Stomach smooth muscle (tissue), 2 donors: ENCODE data around the gene IFI27L2.

ENCODE experiments used
- H3K27ac ChIP-seq: one replicate; pipeline ENCODE4 v1.7.0; 2013; ENCODE audit warnings: mild to moderate bottlenecking, low read length, inconsistent platforms
- H3K27me3 ChIP-seq, 2 donors: one replicate each; pipeline ENCODE4 v1.7.0; 2013; ENCODE audit warnings: low read length in 2 of 2; ENCODE audit not compliant: insufficient read depth in 2 of 2, control insufficient read depth in 1 of 2
- H3K36me3 ChIP-seq, 2 donors: one replicate each; pipeline ENCODE4 v1.7.0; 2013; ENCODE audit warnings: low read length in 2 of 2; ENCODE audit not compliant: control insufficient read depth in 2 of 2, insufficient read depth in 2 of 2
- H3K4me1 ChIP-seq: one replicate; pipeline ENCODE4 v1.7.0; 2013; ENCODE audit warnings: low read length; ENCODE audit not compliant: control insufficient read depth, insufficient read depth
- H3K4me3 ChIP-seq, 2 donors: one replicate each; pipeline ENCODE4 v1.7.0; 2013; ENCODE audit warnings: low read length in 2 of 2
- H3K9ac ChIP-seq, 2 donors: one replicate each; pipeline ENCODE4 v1.7.0; 2013; ENCODE audit warnings: low read length in 2 of 2, mild to moderate bottlenecking in 1 of 2
- H3K9me3 ChIP-seq, 2 donors: one replicate each; pipeline ENCODE4 v1.7.0; 2013; ENCODE audit warnings: low read length in 2 of 2; ENCODE audit not compliant: control insufficient read depth in 2 of 2
- donor health status: healthy.
- donor health status: Pancreatic carcinoma.

IFI27L2 gene

GRCh38 chr14:94123296-94123695 is 6.1 kb downstream of the IFI27L2 start:
- peaks cover 0 to 4% of the 10 kb centered on the region in 2 donors for H3K36me3 ChIP-seq
- no peak overlapping the region for H3K9ac ChIP-seq
- no peaks in the 10 kb centered on the region for H3K27me3 ChIP-seq
- H3K4me1 ChIP-seq: no peaks in the 10 kb centered on the region
- H3K9me3 ChIP-seq: peaks cover 13 to 17% of the 10 kb centered on the region in 2 donors
- no peak overlapping the region for H3K27ac ChIP-seq
- H3K4me3 ChIP-seq: no peak overlapping the region

GRCh38 chr14:94122438-94122837 is 7.0 kb downstream of the IFI27L2 start:
- no peak overlapping the region for H3K4me3 ChIP-seq

GRCh38 chr14:94121485-94121884 is 7.9 kb downstream of the IFI27L2 start:
- Histone ChIP-seq H3K4me3 (no peak overlapping the region), H3K4me1 (no peaks in the 10 kb centered on the region), H3K27me3 (peaks cover 0 to 2% of the 10 kb centered on the region in 2 donors), H3K9ac (no peak overlapping the region), H3K27ac (no peak overlapping the region), H3K9me3 (peaks cover 13 to 17% of the 10 kb centered on the region in 2 donors), H3K36me3 (peaks cover 0 to 2% of the 10 kb centered on the region in 2 donors)

More at GRCh38 chr14:94122438-94122837, 7.0 kb downstream of the IFI27L2 start:
- Histone ChIP-seq H3K9ac (no peak overlapping the region), H3K27me3 (no peaks in the 10 kb centered on the region), H3K4me1 (no peaks in the 10 kb centered on the region), H3K9me3 (peaks cover 13 to 17% of the 10 kb centered on the region in 2 donors), H3K36me3 (peaks cover 0 to 4% of the 10 kb centered on the region in 2 donors), H3K27ac (no peak overlapping the region)

- no peak overlapping the region for H3K9ac ChIP-seq
- no peak overlapping the region for H3K27ac ChIP-seq
- no peak overlapping the region for H3K4me3 ChIP-seq
- no peaks in the 10 kb centered on the region for H3K4me1 ChIP-seq
- H3K9me3 ChIP-seq: peaks cover 13 to 17% of the 10 kb centered on the region in 2 donors
- H3K27me3 ChIP-seq: peaks cover 2% of the 10 kb centered on the region in 2 donors
- H3K36me3 ChIP-seq: no peaks in the 10 kb centered on the region
Observed at GRCh38 chr14:94120667-94121340, 8.6 kb downstream of the IFI27L2 start.

GRCh38 chr14:94119071-94119470 is 10.3 kb downstream of the IFI27L2 start:
- H3K27ac ChIP-seq: no peak overlapping the region
- no peaks in the 10 kb centered on the region for H3K36me3 ChIP-seq
- H3K4me3 ChIP-seq: no peak overlapping the region
- H3K9ac ChIP-seq: no peak overlapping the region
- H3K27me3 ChIP-seq: peaks cover 2 to 4% of the 10 kb centered on the region in 2 donors
- peaks cover 5% of the 10 kb centered on the region for H3K4me1 ChIP-seq
- H3K9me3 ChIP-seq: peaks cover 13 to 17% of the 10 kb centered on the region in 2 donors

- H3K36me3 ChIP-seq: no peaks in the 10 kb centered on the region
- no peak overlapping the region for H3K4me3 ChIP-seq
- peaks cover 2 to 4% of the 10 kb centered on the region in 2 donors for H3K27me3 ChIP-seq
- no peak overlapping the region for H3K27ac ChIP-seq
- no peak overlapping the region for H3K9ac ChIP-seq
- H3K9me3 ChIP-seq: peaks cover 13 to 17% of the 10 kb centered on the region in 2 donors
- peaks cover 10% of the 10 kb centered on the region for H3K4me1 ChIP-seq
Observed at GRCh38 chr14:94117856-94118255, 11.5 kb downstream of the IFI27L2 start.

- peaks cover 2 to 4% of the 10 kb centered on the region in 2 donors for H3K27me3 ChIP-seq
- peaks cover 13 to 17% of the 10 kb centered on the region in 2 donors for H3K9me3 ChIP-seq
- H3K36me3 ChIP-seq: no peaks in the 10 kb centered on the region
- no peak overlapping the region for H3K9ac ChIP-seq
- no peak overlapping the region for H3K4me3 ChIP-seq
- H3K4me1 ChIP-seq: peaks cover 12% of the 10 kb centered on the region
- no peak overlapping the region for H3K27ac ChIP-seq
Observed at GRCh38 chr14:94116701-94117100, 12.7 kb downstream of the IFI27L2 start.

GRCh38 chr14:94115631-94116030 is 13.8 kb downstream of the IFI27L2 start:
- Histone ChIP-seq H3K27me3 (peaks cover 2 to 4% of the 10 kb centered on the region in 2 donors), H3K9me3 (peaks cover 11 to 14% of the 10 kb centered on the region in 2 donors), H3K36me3 (no peaks in the 10 kb centered on the region), H3K4me1 (peaks cover 12% of the 10 kb centered on the region), H3K4me3 (no peak overlapping the region), H3K9ac (no peak overlapping the region), H3K27ac (no peak overlapping the region)

- peaks cover 12% of the 10 kb centered on the region for H3K4me1 ChIP-seq
- peaks cover 2 to 4% of the 10 kb centered on the region in 2 donors for H3K27me3 ChIP-seq
- H3K4me3 ChIP-seq: no peak overlapping the region
- peak overlapping the region; percentile 11 for H3K27ac ChIP-seq
- no peaks in the 10 kb centered on the region for H3K36me3 ChIP-seq
- H3K9ac ChIP-seq: no peak overlapping the region
- peaks cover 6 to 9% of the 10 kb centered on the region in 2 donors for H3K9me3 ChIP-seq
Observed at GRCh38 chr14:94115058-94115591, 14.3 kb downstream of the IFI27L2 start.

- Histone ChIP-seq H3K9me3 (peaks cover 4% of the 10 kb centered on the region in 2 donors), H3K4me1 (peaks cover 15% of the 10 kb centered on the region), H3K4me3 (no peak overlapping the region), H3K27me3 (peaks cover 2 to 4% of the 10 kb centered on the region in 2 donors), H3K36me3 (no peaks in the 10 kb centered on the region), H3K9ac (no peak overlapping the region), H3K27ac (peak overlapping the region; percentile 11)
Observed at GRCh38 chr14:94114589-94115057, 14.8 kb downstream of the IFI27L2 start.
